Ovary (tissue), 9 donors: ENCODE results near the gene LRRC36. TPM values are rescaled to one million over a fixed set of nuclear protein-coding genes. Genes with fewer than 3 reads are reported as not detected.

ENCODE experiments used
- DNase-seq, 5 donors: peaks; one replicate each; pipeline ENCODE4 v3.0.0-alpha.2; 2019 to 2020
- H3K27ac ChIP-seq, 2 donors: fragments of 200-600 bp; one replicate each; pipeline versions ENCODE4 v1.5.1 to v1.8.0; 2019 to 2022
- H3K27me3 ChIP-seq: fragments of 200-600 bp; one replicate; pipeline ENCODE4 v1.8.0; 2022
- H3K36me3 ChIP-seq: fragments of 200-600 bp; sonication (generic); one replicate; pipeline ENCODE4 v1.5.1; 2019
- H3K4me1 ChIP-seq: one replicate; pipeline ENCODE4 v1.8.1; 2013; ENCODE audit warnings: mild to moderate bottlenecking, moderate library complexity; ENCODE audit not compliant: insufficient read depth
- H3K4me3 ChIP-seq: fragments of 200-600 bp; sonication (generic); one replicate; pipeline ENCODE4 v1.5.1; 2017
- H3K9me3 ChIP-seq, 2 donors: fragments of 200-600 bp in 1 of 2; sonication (generic) in 1 of 2; one replicate each; pipeline versions ENCODE4 v1.5.1 to v1.8.1; 2013 to 2019; ENCODE audit warnings: mild to moderate bottlenecking in 1 of 2, moderate library complexity in 1 of 2
- CTCF ChIP-seq, 3 donors: fragments of 450-650 bp in 2 of 3; fragments of 200-600 bp in 1 of 3; IDR thresholded peaks; one replicate each; pipeline versions ENCODE4 v1.5.1 to v1.8.0; 2016 to 2022; ENCODE audit warnings: antibody characterized with exemption in 3 of 3, mild to moderate bottlenecking in 1 of 3
- EP300 ChIP-seq: sonication (generic); formaldehyde crosslinking; IDR thresholded peaks from one replicate; pipeline ENCODE4 v1.6.1; 2017; ENCODE audit warnings: antibody characterized with exemption
- POLR2A ChIP-seq: fragments of 450-650 bp; IDR thresholded peaks from one replicate; pipeline ENCODE4 v1.6.1; 2017; ENCODE audit warnings: antibody characterized with exemption, mild to moderate bottlenecking, moderate library complexity
- WGBS, 3 donors: extraction: QIAGEN DNeasy Blood & Tissue Kit in 1 of 3; methylation state at CpG; one replicate each; pipeline versions ENCODE4 v1.1.5 to v1.1.7; 2013 to 2017; 5-methylcytosine and 5-hydroxymethylcytosine counted together
- intact Hi-C, 4 donors: fragments of 100-400 bp; cut with DNase I; formaldehyde crosslinking; loops; one replicate each; pipeline versions ENCODE4 v1.11.0 to v1.15.1; 2022 to 2023
- polyA plus RNA-seq, 2 donors: library from polyadenylated mRNA; stranded (reverse); fragments of 200-250 nt in 1 of 2; fragments of 350-450 nt in 1 of 2; fragmentation: Illumina TruSeq in 1 of 2; extraction: RNeasy Lipid Tissue Mini Kit (QIAGEN cat#74804) in 1 of 2; gene quantifications; one replicate each; pipeline ENCODE4 v1.2.3, GENCODE V29; 2013 to 2014
- total RNA-seq, 7 donors: library from RNA; depleted of rRNA in 2 of 7; stranded (reverse); fragments of >200 nt in 2 of 7; fragmentation: NEBNext Ultra II Directional in 3 of 7; extraction: Animal tissue kit (Norgen Biotek cat#: 25700) in 3 of 7; gene quantifications; one replicate each; pipeline versions ENCODE4 v1.1.0 to v1.2.4, GENCODE V29; 2016 to 2023
- donor health status: DM: no; HTN: no; CAD: no; lungs with moderate emphysema.
- donor health status: DM: no; HTN: no; CAD: no.
- donor health status: Bipolar disorder and iron deficiency.
- donor health status: DM: yes; HTN: yes; CAD: no.
- donor health status: DM: no; HTN: no; CAD: no.
- donor health status: DM: yes; HTN: yes; CAD: no.

The LRRC36 gene
- total and polyA plus RNA-seq, 9 donors = 0.58 to 2.6 (median 0.96) TPM; not detected in 1

- Histone ChIP-seq H3K36me3 (no peaks in the 10 kb centered on the region), H3K4me1 (no peaks in the 10 kb centered on the region), H3K4me3 (no peak overlapping the region), H3K27me3 (no peaks in the 10 kb centered on the region), H3K9me3 (no peaks in the 10 kb centered on the region), H3K27ac (no peak overlapping the region)
- DNase-seq = no peak
- intact Hi-C loops = loop anchor here in 1 of 4 donors (5.0 kb wide), 1 partner anchor 122 kb away; no protein-coding TSS in a partner anchor
- WGBS, 3 donors = 94 to 95% (median 94%) methylated on average over 5 of the region's 5 CpGs
- TF ChIP-seq POLR2A = no peak
These were observed 78.2 kb downstream of the LRRC36 start for GRCh38 chr16:67404740-67405226.

GRCh38 chr16:67405336-67405735, 78.7 kb downstream of the LRRC36 start:
- DNase-seq = no peak
- no peaks in the 10 kb centered on the region for H3K27me3 ChIP-seq
- no peak for TF ChIP-seq CTCF (IDR thresholded peaks at IDR 0.05)
- no peak for TF ChIP-seq EP300
- TF ChIP-seq POLR2A = no peak
- intact Hi-C loops = loop anchor here in 1 of 4 donors (5.0 kb wide), 1 partner anchor 123 kb away; no protein-coding TSS in a partner anchor
- no peaks in the 10 kb centered on the region for H3K9me3 ChIP-seq
- no peaks in the 10 kb centered on the region for H3K4me1 ChIP-seq
- WGBS, 3 donors = 91 to 94% (median 93%) methylated on average over 8 of the region's 8 CpGs
- H3K36me3 ChIP-seq = no peaks in the 10 kb centered on the region
- no peak overlapping the region for H3K4me3 ChIP-seq
- H3K27ac ChIP-seq = no peak overlapping the region

GRCh38 chr16:67406111-67406971, 79.7 kb downstream of the LRRC36 start:
- Histone ChIP-seq H3K4me3 (no peak overlapping the region), H3K27me3 (no peaks in the 10 kb centered on the region), H3K27ac (no peak overlapping the region), H3K36me3 (no peaks in the 10 kb centered on the region), H3K9me3 (no peaks in the 10 kb centered on the region), H3K4me1 (no peaks in the 10 kb centered on the region)
- WGBS, 3 donors = 46 to 60% (median 54%) methylated on average over 18 of the region's 18 CpGs
- DNase-seq = peak in 2 of 5 donors; percentile 42 to 63
- intact Hi-C loops = loop anchor here in 1 of 4 donors (5.0 kb wide), 1 partner anchor 124 kb away; no protein-coding TSS in a partner anchor
- TF ChIP-seq CTCF (IDR thresholded peaks at IDR 0.05) (no peak), POLR2A (no peak), EP300 (no peak)

- intact Hi-C loops = loop anchor here in 1 of 4 donors (5.0 kb wide), 1 partner anchor 125 kb away; no protein-coding TSS in a partner anchor
- TF ChIP-seq POLR2A (no peak), EP300 (no peak), CTCF (IDR thresholded peaks at IDR 0.05) (no peak)
- H3K9me3 ChIP-seq = no peaks in the 10 kb centered on the region
- peak in 1 of 5 donors; percentile 20 for DNase-seq
- no peaks in the 10 kb centered on the region for H3K4me1 ChIP-seq
- H3K36me3 ChIP-seq = no peaks in the 10 kb centered on the region
- WGBS, 3 donors = 87 to 90% (median 88%) methylated on average over 7 of the region's 7 CpGs
- H3K4me3 ChIP-seq = no peak overlapping the region
- no peak overlapping the region for H3K27ac ChIP-seq
- no peaks in the 10 kb centered on the region for H3K27me3 ChIP-seq
These were observed 80.7 kb downstream of the LRRC36 start for GRCh38 chr16:67407176-67407787.
